Nephron (organoid): ENCODE results near the gene SPHKAP.
"Not testable (repeated sequence)": the region's sequence is repeated elsewhere in the genome, so short reads cannot be mapped to it uniquely, and the experiment has no call there.

Experiments
- H3K27ac Mint-ChIP-seq, 3 experiments: 2 replicates each; pipeline ENCODE4 v1.8.0; 2020; ENCODE audit warnings: mixed read lengths in 3 of 3, mild to moderate bottlenecking in 2 of 3, moderate library complexity in 1 of 3
- H3K27me3 Mint-ChIP-seq: 2 replicates; pipeline ENCODE4 v1.8.0; 2021; ENCODE audit warnings: low read depth, mild to moderate bottlenecking, moderate library complexity, mixed read lengths
- H3K36me3 Mint-ChIP-seq: 2 replicates; pipeline ENCODE4 v1.8.0; 2020; ENCODE audit warnings: low read depth, mixed read lengths
- H3K4me1 Mint-ChIP-seq: 2 replicates; pipeline ENCODE4 v1.8.0; 2020; ENCODE audit warnings: mixed read lengths
- H3K4me3 Mint-ChIP-seq, 3 experiments: 2 replicates each; pipeline ENCODE4 v1.8.0; 2020; ENCODE audit warnings: mild to moderate bottlenecking in 3 of 3, mixed read lengths in 3 of 3, moderate library complexity in 2 of 3
- H3K9me3 Mint-ChIP-seq: 2 replicates; pipeline ENCODE4 v1.8.0; 2020; ENCODE audit warnings: mixed read lengths
- TF ChIP-seq, protein P1 (sequence below), 3 experiments: fragments of 200-600 bp; sonication (generic); IDR thresholded peaks; one replicate each; pipeline ENCODE4 v1.5.0; 2021; ENCODE audit warnings: antibody characterized with exemption in 3 of 3; ENCODE audit not compliant: unreplicated experiment in 3 of 3

The SPHKAP gene, protein sequence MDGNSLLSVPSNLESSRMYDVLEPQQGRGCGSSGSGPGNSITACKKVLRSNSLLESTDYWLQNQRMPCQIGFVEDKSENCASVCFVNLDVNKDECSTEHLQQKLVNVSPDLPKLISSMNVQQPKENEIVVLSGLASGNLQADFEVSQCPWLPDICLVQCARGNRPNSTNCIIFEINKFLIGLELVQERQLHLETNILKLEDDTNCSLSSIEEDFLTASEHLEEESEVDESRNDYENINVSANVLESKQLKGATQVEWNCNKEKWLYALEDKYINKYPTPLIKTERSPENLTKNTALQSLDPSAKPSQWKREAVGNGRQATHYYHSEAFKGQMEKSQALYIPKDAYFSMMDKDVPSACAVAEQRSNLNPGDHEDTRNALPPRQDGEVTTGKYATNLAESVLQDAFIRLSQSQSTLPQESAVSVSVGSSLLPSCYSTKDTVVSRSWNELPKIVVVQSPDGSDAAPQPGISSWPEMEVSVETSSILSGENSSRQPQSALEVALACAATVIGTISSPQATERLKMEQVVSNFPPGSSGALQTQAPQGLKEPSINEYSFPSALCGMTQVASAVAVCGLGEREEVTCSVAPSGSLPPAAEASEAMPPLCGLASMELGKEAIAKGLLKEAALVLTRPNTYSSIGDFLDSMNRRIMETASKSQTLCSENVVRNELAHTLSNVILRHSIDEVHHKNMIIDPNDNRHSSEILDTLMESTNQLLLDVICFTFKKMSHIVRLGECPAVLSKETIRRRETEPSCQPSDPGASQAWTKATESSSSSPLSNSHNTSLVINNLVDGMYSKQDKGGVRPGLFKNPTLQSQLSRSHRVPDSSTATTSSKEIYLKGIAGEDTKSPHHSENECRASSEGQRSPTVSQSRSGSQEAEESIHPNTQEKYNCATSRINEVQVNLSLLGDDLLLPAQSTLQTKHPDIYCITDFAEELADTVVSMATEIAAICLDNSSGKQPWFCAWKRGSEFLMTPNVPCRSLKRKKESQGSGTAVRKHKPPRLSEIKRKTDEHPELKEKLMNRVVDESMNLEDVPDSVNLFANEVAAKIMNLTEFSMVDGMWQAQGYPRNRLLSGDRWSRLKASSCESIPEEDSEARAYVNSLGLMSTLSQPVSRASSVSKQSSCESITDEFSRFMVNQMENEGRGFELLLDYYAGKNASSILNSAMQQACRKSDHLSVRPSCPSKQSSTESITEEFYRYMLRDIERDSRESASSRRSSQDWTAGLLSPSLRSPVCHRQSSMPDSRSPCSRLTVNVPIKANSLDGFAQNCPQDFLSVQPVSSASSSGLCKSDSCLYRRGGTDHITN (N-terminal part only)

DNA sequence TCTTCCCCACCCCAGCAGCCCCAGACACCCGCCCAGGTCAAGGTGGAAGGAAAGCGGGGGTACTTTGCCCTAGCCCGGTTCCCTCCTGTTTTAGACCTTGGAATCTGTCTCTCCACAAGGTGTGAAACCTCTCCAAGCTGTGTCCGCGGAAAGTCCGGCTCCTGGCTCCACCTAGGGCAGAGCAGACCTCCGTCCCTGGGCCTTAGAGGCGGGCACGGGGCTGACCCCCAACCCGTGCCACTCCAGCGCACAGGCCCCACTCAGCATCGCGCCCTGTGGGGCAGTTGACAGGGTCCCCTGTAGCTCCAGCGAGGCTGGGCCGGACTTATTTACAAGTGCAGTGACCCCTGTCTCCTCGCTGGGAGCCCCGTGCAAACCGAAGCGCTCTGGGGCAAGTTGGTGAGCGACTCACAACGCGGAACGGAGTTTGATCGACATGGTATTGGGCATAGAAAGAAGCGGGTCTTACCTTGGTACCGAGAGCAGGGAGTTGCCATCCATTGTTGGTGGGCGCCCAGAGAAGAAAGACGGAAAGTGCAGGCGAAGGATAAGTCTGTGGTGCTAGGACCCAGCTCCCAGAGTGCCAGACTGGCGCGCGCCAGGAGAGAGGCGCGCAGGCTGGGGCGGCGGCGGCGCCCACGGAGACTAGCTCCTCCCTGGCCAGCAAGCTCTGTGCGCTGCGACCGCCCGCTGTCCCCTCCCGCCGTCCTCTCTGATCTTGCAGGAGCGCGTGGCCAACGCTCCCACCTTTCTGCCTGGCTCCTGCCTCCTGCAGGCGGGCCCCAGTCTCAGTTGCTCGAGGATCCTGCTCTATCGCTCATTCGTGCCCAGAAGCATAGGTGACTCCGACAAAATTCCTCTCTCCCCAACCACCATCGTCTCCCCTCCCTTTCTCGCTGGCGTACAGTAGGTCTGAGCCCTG lies at the start of gene SPHKAP:
TSS of gene SPHKAP (minus strand) at position 590 of the 922 bp plus-strand sequence. CDS start at position 501, 89 bp downstream.
- H3K27ac Mint-ChIP-seq = no peak within 1 kb of the TSS
- peak within 1 kb of the TSS; percentile 85 to 88 (median 86) for H3K4me3 Mint-ChIP-seq
- no peaks in the 10 kb centered on the region for H3K36me3 Mint-ChIP-seq
- H3K9me3 Mint-ChIP-seq = peaks cover 10% of the 10 kb centered on the region
- H3K4me1 Mint-ChIP-seq = peaks cover 5% of the 10 kb centered on the region
- TF ChIP-seq, protein P1, sequence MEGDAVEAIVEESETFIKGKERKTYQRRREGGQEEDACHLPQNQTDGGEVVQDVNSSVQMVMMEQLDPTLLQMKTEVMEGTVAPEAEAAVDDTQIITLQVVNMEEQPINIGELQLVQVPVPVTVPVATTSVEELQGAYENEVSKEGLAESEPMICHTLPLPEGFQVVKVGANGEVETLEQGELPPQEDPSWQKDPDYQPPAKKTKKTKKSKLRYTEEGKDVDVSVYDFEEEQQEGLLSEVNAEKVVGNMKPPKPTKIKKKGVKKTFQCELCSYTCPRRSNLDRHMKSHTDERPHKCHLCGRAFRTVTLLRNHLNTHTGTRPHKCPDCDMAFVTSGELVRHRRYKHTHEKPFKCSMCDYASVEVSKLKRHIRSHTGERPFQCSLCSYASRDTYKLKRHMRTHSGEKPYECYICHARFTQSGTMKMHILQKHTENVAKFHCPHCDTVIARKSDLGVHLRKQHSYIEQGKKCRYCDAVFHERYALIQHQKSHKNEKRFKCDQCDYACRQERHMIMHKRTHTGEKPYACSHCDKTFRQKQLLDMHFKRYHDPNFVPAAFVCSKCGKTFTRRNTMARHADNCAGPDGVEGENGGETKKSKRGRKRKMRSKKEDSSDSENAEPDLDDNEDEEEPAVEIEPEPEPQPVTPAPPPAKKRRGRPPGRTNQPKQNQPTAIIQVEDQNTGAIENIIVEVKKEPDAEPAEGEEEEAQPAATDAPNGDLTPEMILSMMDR (IDR thresholded peaks at IDR 0.05; ENCODE audit: unreplicated experiment in 3 of 3) = no peak
- peaks cover 50% of the 10 kb centered on the region for H3K27me3 Mint-ChIP-seq

DNA sequence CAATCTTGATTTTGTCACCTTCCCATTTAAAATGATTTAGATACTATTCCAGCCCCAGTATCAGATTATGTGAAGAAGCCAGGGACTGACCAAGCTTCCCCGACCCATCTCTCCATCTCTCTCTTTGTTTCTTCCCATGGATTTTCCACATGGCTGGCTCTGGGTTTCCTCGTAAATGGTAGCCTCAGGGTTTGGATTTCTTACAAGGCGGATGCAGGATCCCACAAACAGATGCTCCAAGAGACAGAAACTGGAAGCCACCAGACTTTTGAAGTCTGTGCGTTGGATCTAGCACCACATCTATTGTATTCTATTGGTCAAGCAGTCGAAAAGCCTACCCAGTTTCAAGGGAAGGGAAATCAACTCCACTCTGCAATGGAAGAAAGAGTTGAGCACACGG lies 46.0 kb upstream of the SPHKAP start:
- H3K9me3 Mint-ChIP-seq = peaks cover 4% of the 10 kb centered on the region
- H3K27me3 Mint-ChIP-seq = no peaks in the 10 kb centered on the region
- H3K4me3 Mint-ChIP-seq = no peak overlapping the region
- TF ChIP-seq, protein P1 (IDR thresholded peaks at IDR 0.05; ENCODE audit: unreplicated experiment in 3 of 3) = no peak
- H3K27ac Mint-ChIP-seq = no peak overlapping the region
- no peaks in the 10 kb centered on the region for H3K36me3 Mint-ChIP-seq
- H3K4me1 Mint-ChIP-seq = no peaks in the 10 kb centered on the region

- Mint-ChIP-seq H3K36me3 (no peaks in the 10 kb centered on the region), H3K27ac (no peak overlapping the region), H3K27me3 (no peaks in the 10 kb centered on the region), H3K9me3 (no peaks in the 10 kb centered on the region), H3K4me3 (no peak overlapping the region), H3K4me1 (no peaks in the 10 kb centered on the region)
- TF ChIP-seq, protein P1 (IDR thresholded peaks at IDR 0.05; ENCODE audit: unreplicated experiment in 3 of 3) = no peak
These were observed 42.9 kb upstream of the SPHKAP start for GRCh38 chr2:228224410-228224809.

- H3K4me1 Mint-ChIP-seq, H3K27ac Mint-ChIP-seq, H3K9me3 Mint-ChIP-seq, H3K36me3 Mint-ChIP-seq, H3K4me3 Mint-ChIP-seq, H3K27me3 Mint-ChIP-seq: not testable (repeated sequence)
These were observed 37.1 kb upstream of the SPHKAP start for GRCh38 chr2:228218593-228218992.

DNA sequence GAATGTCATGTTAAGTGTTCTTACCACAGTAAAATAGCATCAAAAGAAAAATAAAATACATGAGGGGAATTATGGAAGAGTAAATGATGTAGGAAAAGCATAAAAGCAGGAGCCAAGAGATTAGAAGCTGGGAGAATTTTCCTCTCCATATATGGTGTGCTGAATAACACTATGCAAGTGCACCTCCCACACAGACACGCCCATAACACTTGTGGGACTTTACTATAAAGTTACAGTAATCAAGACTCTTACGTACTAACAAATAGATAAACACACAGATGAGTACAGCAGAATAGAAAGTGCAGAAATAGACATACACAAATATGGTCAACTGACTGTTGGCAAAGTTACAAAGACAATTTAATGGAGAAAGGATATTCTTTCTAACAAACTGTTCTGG lies 16.0 kb upstream of the SPHKAP start:
- H3K9me3 Mint-ChIP-seq = peaks cover 10% of the 10 kb centered on the region
- TF ChIP-seq, protein P1 (IDR thresholded peaks at IDR 0.05; ENCODE audit: unreplicated experiment in 3 of 3) = no peak
- H3K27me3 Mint-ChIP-seq = no peaks in the 10 kb centered on the region
- no peak overlapping the region for H3K27ac Mint-ChIP-seq
- H3K4me3 Mint-ChIP-seq = no peak overlapping the region
- no peaks in the 10 kb centered on the region for H3K36me3 Mint-ChIP-seq
- H3K4me1 Mint-ChIP-seq = no peaks in the 10 kb centered on the region
